Spleen (tissue), 11 donors: ENCODE measurements around the gene SPATA2. TPM values are rescaled to one million over a fixed set of nuclear protein-coding genes. Genes with fewer than 3 reads are reported as not detected.

Experiments used
- DNase-seq: peaks from one replicate; pipeline ENCODE4 v3.0.0-alpha.2; 2020
- H3K27ac ChIP-seq, 8 donors: fragments of 200-600 bp; sonication (generic) in 7 of 8; 1 replicate in 4 of 8; 2 replicates in 4 of 8; pipeline versions ENCODE4 v1.5.0 to v1.8.0; 2016 to 2021; ENCODE audit warnings: inconsistent platforms in 4 of 8, mild to moderate bottlenecking in 4 of 8, moderate library complexity in 1 of 8
- H3K27me3 ChIP-seq, 7 donors: fragments of 200-600 bp; sonication (generic) in 6 of 7; replicated peaks in 1 of 7; 1 replicate in 4 of 7; 2 replicates in 3 of 7; pipeline versions ENCODE4 v1.5.0 to v1.8.0; 2016 to 2021; ENCODE audit warnings: inconsistent platforms in 3 of 7, mild to moderate bottlenecking in 1 of 7
- H3K36me3 ChIP-seq, 6 donors: fragments of 200-600 bp; sonication (generic) in 5 of 6; 1 replicate in 4 of 6; 2 replicates in 2 of 6; pipeline versions ENCODE4 v1.5.0 to v1.8.0; 2016 to 2021; ENCODE audit warnings: inconsistent platforms in 2 of 6
- H3K4me1 ChIP-seq, 6 donors: fragments of 200-600 bp; sonication (generic) in 5 of 6; 1 replicate in 3 of 6; 2 replicates in 3 of 6; pipeline versions ENCODE4 v1.5.0 to v1.8.0; 2016 to 2021; ENCODE audit warnings: inconsistent platforms in 3 of 6
- H3K4me3 ChIP-seq, 8 donors: fragments of 200-600 bp; sonication (generic) in 7 of 8; 1 replicate in 4 of 8; 2 replicates in 4 of 8; pipeline versions ENCODE4 v1.5.0 to v1.8.0; 2016 to 2021; ENCODE audit warnings: inconsistent platforms in 4 of 8, mild to moderate bottlenecking in 4 of 8, moderate library complexity in 2 of 8
- H3K9me3 ChIP-seq, 8 donors: fragments of 200-600 bp; sonication (generic) in 7 of 8; 1 replicate in 4 of 8; 2 replicates in 4 of 8; pipeline versions ENCODE4 v1.5.0 to v1.8.0; 2016 to 2021; ENCODE audit warnings: inconsistent platforms in 4 of 8
- POLR2A ChIP-seq, 3 donors: fragments of 450-650 bp; IDR thresholded peaks; one replicate each; pipeline ENCODE4 v1.5.1; 2017; ENCODE audit warnings: antibody characterized with exemption in 3 of 3, mild to moderate bottlenecking in 1 of 3
- POLR2AphosphoS5 ChIP-seq, 3 donors: sonication (generic); formaldehyde crosslinking; IDR thresholded peaks; one replicate each; pipeline ENCODE4 v1.5.1; 2017; ENCODE audit warnings: antibody characterized with exemption in 3 of 3
- WGBS, 5 donors: extraction: QIAGEN DNeasy Blood & Tissue Kit in 3 of 5; methylation state at CpG; one replicate each; pipeline versions ENCODE4 v1.1.5 to v1.1.7; 2013 to 2018; 5-methylcytosine and 5-hydroxymethylcytosine counted together
- intact Hi-C: fragments of 100-400 bp; cut with DNase I; formaldehyde crosslinking; loops from one replicate; pipeline ENCODE4 v1.15.0; 2023; ENCODE audit warnings: low total_unique reads
- polyA plus RNA-seq, 3 donors: library from polyadenylated mRNA; stranded (reverse); fragments of 200-250 nt; gene quantifications; one replicate each; pipeline ENCODE4 v1.2.1, GENCODE V29; 2013
- total RNA-seq, 7 donors: library from RNA; depleted of rRNA in 3 of 7; stranded (reverse); fragments of >200 nt in 3 of 7; fragmentation: NEBNext Ultra II Directional in 4 of 7; extraction: Animal tissue kit (Norgen Biotek cat#: 25700) in 4 of 7; gene quantifications; one replicate each; pipeline versions ENCODE4 v1.1.0 to v1.2.1, GENCODE V29; 2016 to 2021
- TF ChIP-seq, protein P1 (sequence below), 11 experiments: fragments of 200-600 bp in 7 of 11; fragments of 450-650 bp in 4 of 11; sonication (generic) in 4 of 11; IDR thresholded peaks in 8 of 11; conservative IDR thresholded peaks in 3 of 11; 1 replicate in 7 of 11; 2 replicates in 4 of 11; pipeline versions ENCODE4 v1.4.0 to v1.8.0; 2016 to 2021; ENCODE audit warnings: antibody characterized with exemption in 11 of 11, inconsistent platforms in 4 of 11, mild to moderate bottlenecking in 1 of 11
- donor health status: healthy with polysubstance abuse.
- donor health status: DM: no; HTN: no; CAD: no; lungs with moderate emphysema.
- donor health status: DM: no; HTN: no; CAD: no.
- donor health status: Bipolar disorder and iron deficiency.
- donor health status: healthy.
- donor health status: DM: no; HTN: no; CAD: no.
- donor health status: DM: yes; HTN: yes; CAD: no.

Gene SPATA2
- total and polyA plus RNA-seq, 10 donors: 2.9 to 33.2 (median 13.7) TPM

DNA sequence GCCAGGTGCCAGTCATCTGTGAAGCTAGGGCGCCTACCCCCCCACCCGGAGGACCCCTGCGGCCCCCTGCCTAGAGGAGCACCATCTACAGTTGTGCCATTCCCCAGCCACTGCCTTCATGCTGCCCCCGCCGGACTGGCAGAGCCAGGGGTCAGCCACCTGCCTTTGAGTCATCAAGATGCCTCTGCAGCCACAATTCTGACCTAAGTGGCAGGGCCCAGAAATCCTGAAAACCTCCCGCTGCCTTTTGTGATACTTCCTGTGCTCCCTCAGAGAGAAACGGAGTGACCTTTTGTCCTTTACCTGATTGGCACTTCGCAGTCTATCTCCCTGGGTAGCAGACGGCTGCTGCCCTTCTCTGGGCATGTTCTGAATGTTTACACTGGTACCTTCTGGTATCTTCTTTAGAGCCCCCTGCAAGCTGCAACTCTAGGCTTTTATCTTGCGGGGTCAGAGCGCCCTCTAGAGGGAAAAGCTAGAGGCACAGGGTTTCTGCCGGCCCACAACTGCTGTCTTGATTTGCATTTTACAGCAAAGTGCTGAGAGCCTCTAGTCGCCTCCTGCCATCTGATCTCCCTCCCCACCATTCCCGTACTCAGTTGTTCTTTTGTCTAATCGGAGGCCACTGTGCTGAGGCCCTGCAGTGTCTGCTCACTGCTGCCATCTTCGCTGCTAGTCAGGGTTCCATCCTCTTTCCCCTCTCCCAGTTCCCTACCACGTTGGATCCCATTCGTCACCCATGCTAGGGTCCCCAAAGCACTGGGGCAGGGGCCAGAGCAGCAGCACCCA is 26.9 kb downstream of the SPATA2 start:
- peak; percentile 81 for DNase-seq
- Histone ChIP-seq H3K27ac (peak overlapping the region; percentile 42 to 93 (median 84)), H3K36me3 (peaks cover 3 to 70% (median 36%) of the 10 kb centered on the region in 6 donors)

DNA sequence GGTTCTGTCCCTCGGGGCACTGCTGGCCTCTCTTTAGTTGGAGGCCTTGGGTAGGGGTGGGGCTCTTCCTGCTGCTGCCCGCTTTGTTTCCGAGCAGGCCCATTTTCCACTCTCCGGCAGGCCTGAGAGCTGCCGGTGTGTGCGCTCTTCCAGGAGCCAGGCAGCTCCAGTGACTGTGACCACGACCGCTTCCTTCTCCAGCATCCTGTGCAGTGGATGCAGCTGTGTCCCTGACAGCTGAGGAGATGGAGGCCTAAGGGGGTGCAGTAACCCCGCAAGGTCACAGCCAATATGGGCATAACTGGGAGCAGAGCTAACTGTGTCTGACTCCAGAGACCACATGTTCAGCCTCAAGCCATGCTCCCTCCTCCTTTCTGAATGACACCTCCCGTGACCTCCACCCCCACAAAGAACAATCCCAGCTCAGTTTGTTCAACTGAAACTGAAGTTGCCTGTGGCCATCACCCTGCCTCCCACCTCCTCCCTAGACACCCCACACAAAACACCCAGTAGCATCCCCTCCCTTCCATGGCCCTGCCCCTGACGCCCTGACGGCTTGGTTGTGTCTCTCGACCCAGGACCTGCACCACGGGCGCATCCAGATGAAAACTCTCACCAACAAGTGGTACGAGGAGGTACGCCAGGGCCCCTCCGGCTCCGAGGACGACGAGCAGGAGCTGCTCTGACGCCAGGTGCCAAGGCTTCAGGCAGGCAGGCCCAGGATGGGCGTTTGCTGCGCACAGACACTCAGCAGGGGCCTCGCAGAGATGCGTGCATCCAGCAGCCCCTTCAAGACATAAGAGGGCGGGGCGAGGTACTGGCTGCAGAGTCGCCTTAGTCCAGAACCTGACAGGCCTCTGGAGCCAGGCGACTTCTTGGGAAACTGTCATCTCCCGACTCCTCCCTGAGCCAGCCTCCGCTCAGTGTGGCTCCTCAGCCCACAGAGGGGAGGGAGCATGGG is 27.8 kb downstream of the SPATA2 start:
- intact Hi-C loops: no loop called here
- Histone ChIP-seq H3K27ac (peak overlapping the region; percentile 54 to 93 (median 84)), H3K4me3 (no peak overlapping the region), H3K9me3 (no peaks in the 10 kb centered on the region), H3K4me1 (peaks cover 22 to 66% (median 56%) of the 10 kb centered on the region in 6 donors), H3K36me3 (peaks cover 3 to 79% (median 43%) of the 10 kb centered on the region in 6 donors), H3K27me3 (no peaks in the 10 kb centered on the region)
- 70 to 83% (median 79%) methylated on average over 21 to 32 of the region's 32 CpGs for WGBS, 5 donors
- TF ChIP-seq POLR2A (IDR thresholded peaks at IDR 0.05) (no peak), POLR2AphosphoS5 (IDR thresholded peaks at IDR 0.05) (peak; percentile 78 to 84 (median 83))
- peak; percentile 83 for DNase-seq

More for the DNA sequence above, 26.9 kb downstream of the SPATA2 start:
- no peaks in the 10 kb centered on the region for H3K27me3 ChIP-seq
- no peak overlapping the region for H3K4me3 ChIP-seq
- WGBS, 5 donors: 60 to 72% (median 64%) methylated on average over 15 to 18 of the region's 18 CpGs
- intact Hi-C loops: no loop called here
- TF ChIP-seq, protein P1, sequence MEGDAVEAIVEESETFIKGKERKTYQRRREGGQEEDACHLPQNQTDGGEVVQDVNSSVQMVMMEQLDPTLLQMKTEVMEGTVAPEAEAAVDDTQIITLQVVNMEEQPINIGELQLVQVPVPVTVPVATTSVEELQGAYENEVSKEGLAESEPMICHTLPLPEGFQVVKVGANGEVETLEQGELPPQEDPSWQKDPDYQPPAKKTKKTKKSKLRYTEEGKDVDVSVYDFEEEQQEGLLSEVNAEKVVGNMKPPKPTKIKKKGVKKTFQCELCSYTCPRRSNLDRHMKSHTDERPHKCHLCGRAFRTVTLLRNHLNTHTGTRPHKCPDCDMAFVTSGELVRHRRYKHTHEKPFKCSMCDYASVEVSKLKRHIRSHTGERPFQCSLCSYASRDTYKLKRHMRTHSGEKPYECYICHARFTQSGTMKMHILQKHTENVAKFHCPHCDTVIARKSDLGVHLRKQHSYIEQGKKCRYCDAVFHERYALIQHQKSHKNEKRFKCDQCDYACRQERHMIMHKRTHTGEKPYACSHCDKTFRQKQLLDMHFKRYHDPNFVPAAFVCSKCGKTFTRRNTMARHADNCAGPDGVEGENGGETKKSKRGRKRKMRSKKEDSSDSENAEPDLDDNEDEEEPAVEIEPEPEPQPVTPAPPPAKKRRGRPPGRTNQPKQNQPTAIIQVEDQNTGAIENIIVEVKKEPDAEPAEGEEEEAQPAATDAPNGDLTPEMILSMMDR (IDR thresholded peaks at IDR 0.05 in 8 of 11, conservative IDR thresholded peaks at IDR 0.05 in 3 of 11): peak; percentile 49 to 87 (median 73)
- TF ChIP-seq POLR2A (IDR thresholded peaks at IDR 0.05): no peak
- H3K4me1 ChIP-seq: peaks cover 27 to 75% (median 64%) of the 10 kb centered on the region in 6 donors
- H3K9me3 ChIP-seq: no peaks in the 10 kb centered on the region

GRCh38 chr20:49886571-49887213 is 28.6 kb downstream of the SPATA2 start:
- intact Hi-C loops: no loop called here
- peaks cover 3 to 87% (median 50%) of the 10 kb centered on the region in 6 donors for H3K36me3 ChIP-seq
- H3K4me3 ChIP-seq: no peak overlapping the region
- peaks cover 16 to 58% (median 48%) of the 10 kb centered on the region in 6 donors for H3K4me1 ChIP-seq
- no peaks in the 10 kb centered on the region for H3K27me3 ChIP-seq
- TF ChIP-seq POLR2A (IDR thresholded peaks at IDR 0.05) (no peak), POLR2AphosphoS5 (IDR thresholded peaks at IDR 0.05) (no peak)
- TF ChIP-seq, protein P1 (IDR thresholded peaks at IDR 0.05 in 8 of 11, conservative IDR thresholded peaks at IDR 0.05 in 3 of 11): no peak
- no peaks in the 10 kb centered on the region for H3K9me3 ChIP-seq
- H3K27ac ChIP-seq: peak overlapping the region; percentile 54 to 93 (median 84)
- no peak for DNase-seq
- WGBS, 5 donors: 78 to 84% (median 81%) methylated on average over 16 to 30 of the region's 30 CpGs
